ENCODE results near the gene ANKRD39. TPM values are rescaled to one million over a fixed set of nuclear protein-coding genes. Genes with fewer than 3 reads are reported as not detected.

The ANKRD39 gene
- 18.5 and 19.7 TPM in 2 replicates for total RNA-seq (2021; fragmentation: NEBNext Ultra II Directional; extraction: Animal tissue kit (Norgen Biotek cat#: 25700))
- polyA plus RNA-seq (2011; rRNA removed): 21.3 and 22.9 TPM in 2 replicates
- polyA plus RNA-seq (2011; cell fraction: cytosol; rRNA removed): 18.1 TPM
- 36.1 TPM for polyA plus RNA-seq (2011; cell fraction: nucleus; rRNA removed)
- 15.8 to 18.8 TPM (median 16.9 TPM) in 4 replicates for polyA plus RNA-seq (2012, experiment 1 of 2)
- polyA plus RNA-seq (2012, experiment 2 of 2): 21.7 TPM
- polyA plus RNA-seq (2013, experiment 1 of 2): 18.2 TPM
- polyA plus RNA-seq (2013, experiment 2 of 2): 18.1 TPM
- polyA minus RNA-seq (2011; rRNA and poly(A)+ RNA removed): 6.8 and 7.2 TPM in 2 replicates
- 5.2 TPM for polyA minus RNA-seq (2011; cell fraction: cytosol; rRNA and poly(A)+ RNA removed)
- 10.3 TPM for polyA minus RNA-seq (2011; cell fraction: nucleus; rRNA and poly(A)+ RNA removed)
- long read RNA-seq, experiment 1, transcript ANKRD39-201 (4 exons, 976 nt): major isoform, 13 of 16 reads
- long read RNA-seq, experiment 1, partial matches to known transcripts: 2 of 16 reads
- long read RNA-seq, experiment 1, other reads (novel, unspliced or antisense): 1 of 16 reads
- long read RNA-seq, experiment 2, transcript ANKRD39-201 (4 exons, 976 nt): major isoform, 21 of 27 reads
- long read RNA-seq, experiment 2, partial matches to known transcripts: 6 of 27 reads
- long read RNA-seq, experiment 2, other reads (novel, unspliced or antisense): 0 of 27 reads

- H3K9ac ChIP-seq (replicated peaks in 1 of 4; ENCODE audit: extremely low read depth in 1 of 4, low read depth in 3 of 4, low read length in 3 of 4): peak within 1 kb of the TSS; percentile 1 to 51 (median 47); a peak in 6 of 7 replicates
- H2BK15ac ChIP-seq (ENCODE audit: low read length): no peak within 1 kb of the TSS
- peaks cover 10% of the 10 kb centered on the region; the same call in 1 of the 2 replicates for H3K23me2 ChIP-seq (ENCODE audit: low read depth, low read length)
- H2AFZ ChIP-seq (ENCODE audit: low read length): no peak within 1 kb of the TSS; the same call in 1 of the 2 replicates
- no peak within 1 kb of the TSS for H2BK120ac ChIP-seq (replicated peaks; ENCODE audit: low read depth, low read length)
- no peak within 1 kb of the TSS for H3K4ac ChIP-seq (replicated peaks; ENCODE audit: insufficient read length, low read depth, low read length)
- peak within 1 kb of the TSS; percentile 84 for H4K5ac ChIP-seq (ENCODE audit: insufficient read length, low read depth, low read length)
- FAIRE-seq (no peak), DNase-seq (ENCODE audit: low read depth in 1 of 2, low spot score in 2 of 2) (peak; percentile 94 to 98)
- H4K8ac ChIP-seq (ENCODE audit: extremely low read depth, insufficient read depth, low read length): no peak within 1 kb of the TSS; the same call in none of the 2 replicates
- H2BK12ac ChIP-seq (ENCODE audit: low read depth, low read length): no peak within 1 kb of the TSS
- no peaks in the 10 kb centered on the region for H3K9me3 ChIP-seq (ENCODE audit: insufficient read depth in 2 of 2, low read depth in 1 of 2, low read length in 1 of 2)
- ChIA-PET CTCF (ENCODE audit: partially characterized antibody) (interaction anchor here (0.5 to 8.3 kb wide), 44 partner anchors 10 to 255 kb away, joined by 3 to 89 read pairs (median 6); partner anchors contain the start of gene ANKRD36), POLR2A (ENCODE audit: partially characterized antibody) (interaction anchor here (0.6 to 5.8 kb wide), 23 partner anchors 10 to 113 kb away, joined by 3 to 49 read pairs (median 8); partner anchors contain the start of genes ANKRD23, CNNM3 and SEMA4C)
- H3K4me1 ChIP-seq (replicated peaks in 1 of 4; ENCODE audit: control insufficient read depth in 3 of 4, insufficient read depth in 4 of 4, low read length in 3 of 4): peaks cover 3 to 11% (median 8%) of the 10 kb centered on the region in 4 experiments
- peaks cover 4 to 34% (median 23%) of the 10 kb centered on the region in 4 experiments; a peak in 6 of 8 replicates for H3K36me3 ChIP-seq (ENCODE audit: control insufficient read depth in 2 of 4, insufficient read depth in 4 of 4, low read length in 3 of 4)
- peaks cover 0 to 17% of the 10 kb centered on the region in 2 experiments; a peak in 3 of 4 replicates for H3K79me2 ChIP-seq (ENCODE audit: control insufficient read depth in 1 of 2, insufficient read depth in 2 of 2, low read length in 2 of 2)
- no peak within 1 kb of the TSS for H2BK20ac ChIP-seq (ENCODE audit: low read length)
- H3K27ac ChIP-seq (ENCODE audit: low read depth, low read length): peak within 1 kb of the TSS; percentile 13; the same call in 1 of the 2 replicates
- H3K27me3 ChIP-seq (replicated peaks in 1 of 4; ENCODE audit: control insufficient read depth in 3 of 4, extremely low read depth in 1 of 4, insufficient read depth in 3 of 4, low read length in 3 of 4): no peaks in the 10 kb centered on the region
- peak within 1 kb of the TSS; percentile 69 for H4K91ac ChIP-seq (replicated peaks; ENCODE audit: insufficient read length, low read length)
- no peak within 1 kb of the TSS for H3K23ac ChIP-seq (ENCODE audit: insufficient read length)
- H2AK5ac ChIP-seq (ENCODE audit: low read depth, low read length): no peak within 1 kb of the TSS
- H3K14ac ChIP-seq (ENCODE audit: insufficient read length): no peak within 1 kb of the TSS
- 2% methylated on average over 37 of the region's 81 CpGs; no CpG with 5 or more reads in 1 of the 2 experiments for WGBS, 2 experiments (ENCODE audit: extremely low coverage in 1 of 2, insufficient coverage in 1 of 2, insufficient read length in 1 of 2, insufficient replicate concordance in 2 of 2, low coverage in 1 of 2, low lambda C conversion rate in 2 of 2, missing lambda C conversion rate in 1 of 2)
- H3K56ac ChIP-seq (replicated peaks; ENCODE audit: insufficient read length, low read depth, low read length): peak within 1 kb of the TSS; percentile 42
- peaks cover 7% of the 10 kb centered on the region; the same call in 1 of the 2 replicates for H3K79me1 ChIP-seq (ENCODE audit: low read depth, low read length)
- peak within 1 kb of the TSS; percentile 90 for H3K18ac ChIP-seq (ENCODE audit: extremely low read depth, low read length)
- H3K4me2 ChIP-seq (ENCODE audit: insufficient read depth in 1 of 2, low read depth in 2 of 2, low read length in 2 of 2): peak within 1 kb of the TSS; percentile 86 to 87
- H2BK5ac ChIP-seq (ENCODE audit: low read depth, low read length): peak within 1 kb of the TSS; percentile 73; the same call in 1 of the 2 replicates
- H4K20me1 ChIP-seq (replicated peaks in 1 of 2; ENCODE audit: control insufficient read depth in 1 of 2, insufficient read depth in 2 of 2, low read length in 2 of 2): peaks cover 12 to 14% of the 10 kb centered on the region in 2 experiments
- H3K4me3 ChIP-seq (ENCODE audit: extremely low read depth in 1 of 4, insufficient read depth in 2 of 4, low read depth in 3 of 4, low read length in 4 of 4): peak within 1 kb of the TSS; percentile 49 to 75 (median 68)
- no peak for TF ChIP-seq RNF2 (IDR thresholded peaks at IDR 0.05; ENCODE audit: borderline replicate concordance, low read depth, low read length, missing control alignments, poor library complexity, severe bottlenecking)
- no peak for TF ChIP-seq RXRA (IDR thresholded peaks at IDR 0.05; ENCODE audit: insufficient read depth, low read depth, low read length)
- peak; percentile 11; the same call in 1 of the 2 replicates for TF ChIP-seq TBP (IDR thresholded peaks at IDR 0.05; ENCODE audit: low read depth, low read length)
- no peak for TF ChIP-seq SAP30 (IDR thresholded peaks at IDR 0.05; ENCODE audit: insufficient read depth, insufficient replicate concordance, low read length)
- no peak for TF ChIP-seq CBX8 (IDR thresholded peaks at IDR 0.05; ENCODE audit: borderline replicate concordance, low read depth, low read length)
- TF ChIP-seq JUN (IDR thresholded peaks at IDR 0.05; ENCODE audit: low read depth, low read length): no peak
- no peak for TF ChIP-seq EZH2 (IDR thresholded peaks at IDR 0.05; ENCODE audit: low read depth, low read length, severe bottlenecking)
These were observed at the start of gene ANKRD39 for GRCh38 chr2:96857667-96858372. Gene ANKRD39, minus strand, starts transcription at chr2:96858016. Its CDS starts 29 bp downstream, at chr2:96857987.

Measured in H1 (cell line).